Lung (tissue), 12 donors: ENCODE results near the gene ACSL1. TPM values are rescaled to one million over a fixed set of nuclear protein-coding genes. Genes with fewer than 3 reads are reported as not detected.

Source experiments
- ATAC-seq: fragments of 200-7000 bp; cut with Tn5 transposase; one replicate; pipeline ENCODE4 v1.9.1; 2020; ENCODE audit warnings: moderate number of reproducible peaks; ENCODE audit not compliant: insufficient read depth, low FRiP score
- DNase-seq, 3 donors: peaks; one replicate each; pipeline ENCODE4 v3.0.0-alpha.2; 2013 to 2017
- H3K27ac ChIP-seq, 2 donors: one replicate each; pipeline ENCODE4 v1.5.1; 2013; ENCODE audit warnings: mild to moderate bottlenecking in 2 of 2, moderate library complexity in 2 of 2, control low read depth in 1 of 2, inconsistent platforms in 1 of 2, low read depth in 1 of 2, low read length in 1 of 2
- H3K27me3 ChIP-seq, 3 donors: one replicate each; pipeline ENCODE4 v1.5.1; 2013; ENCODE audit warnings: low read length in 2 of 3; ENCODE audit not compliant: control insufficient read depth in 3 of 3, insufficient read depth in 3 of 3
- H3K36me3 ChIP-seq, 4 donors: one replicate each; pipeline ENCODE4 v1.5.1; 2013; ENCODE audit warnings: low read length in 4 of 4, mild to moderate bottlenecking in 1 of 4, moderate library complexity in 1 of 4; ENCODE audit not compliant: control insufficient read depth in 4 of 4, insufficient read depth in 4 of 4
- H3K4me1 ChIP-seq, 5 donors: one replicate each; pipeline ENCODE4 v1.5.1; 2013; ENCODE audit warnings: low read length in 5 of 5, mild to moderate bottlenecking in 2 of 5, moderate library complexity in 1 of 5; ENCODE audit not compliant: control insufficient read depth in 5 of 5, insufficient read depth in 5 of 5
- H3K4me3 ChIP-seq: one replicate; pipeline ENCODE4 v1.5.1; 2013; ENCODE audit warnings: mild to moderate bottlenecking, control low read depth, moderate library complexity
- H3K9ac ChIP-seq, 2 donors: one replicate each; pipeline ENCODE4 v1.5.1; 2013; ENCODE audit warnings: low read length in 2 of 2, control low read depth in 1 of 2; ENCODE audit not compliant: insufficient read depth in 1 of 2
- H3K9me3 ChIP-seq, 4 donors: one replicate each; pipeline ENCODE4 v1.5.1; 2013; ENCODE audit warnings: low read length in 3 of 4, mild to moderate bottlenecking in 1 of 4, moderate library complexity in 1 of 4; ENCODE audit not compliant: control insufficient read depth in 4 of 4, insufficient read depth in 3 of 4
- WGBS, 2 donors: extraction: QIAGEN DNeasy Blood & Tissue Kit; methylation state at CpG; one replicate each; pipeline ENCODE4 v1.1.7; 2013; 5-methylcytosine and 5-hydroxymethylcytosine counted together
- polyA plus RNA-seq, 2 donors: library from polyadenylated mRNA; stranded (reverse); fragments of 200-250 nt; gene quantifications; one replicate each; pipeline ENCODE4 v1.2.1, GENCODE V29; 2013
- total RNA-seq, 2 donors: library from RNA; depleted of rRNA in 1 of 2; stranded (reverse); fragments of >200 nt in 1 of 2; gene quantifications; one replicate each; pipeline ENCODE4 v1.2.1, GENCODE V29; 2014 to 2021
- TF ChIP-seq, protein P1 (sequence below): IDR thresholded peaks from 2 replicates; pipeline ENCODE4 v1.5.1; 2012; ENCODE audit warnings: mild to moderate bottlenecking; ENCODE audit errors: control extremely low read depth, extremely low read depth
- donor health status: control.
- donor health status: control.
- donor health status: Bipolar disorder and iron deficiency.
- donor health status: healthy.
- donor health status: DM: yes; HTN: yes; CAD: no.

Gene ACSL1
- total and polyA plus RNA-seq, 4 donors: 89.5 to 731 (median 188) TPM

DNA sequence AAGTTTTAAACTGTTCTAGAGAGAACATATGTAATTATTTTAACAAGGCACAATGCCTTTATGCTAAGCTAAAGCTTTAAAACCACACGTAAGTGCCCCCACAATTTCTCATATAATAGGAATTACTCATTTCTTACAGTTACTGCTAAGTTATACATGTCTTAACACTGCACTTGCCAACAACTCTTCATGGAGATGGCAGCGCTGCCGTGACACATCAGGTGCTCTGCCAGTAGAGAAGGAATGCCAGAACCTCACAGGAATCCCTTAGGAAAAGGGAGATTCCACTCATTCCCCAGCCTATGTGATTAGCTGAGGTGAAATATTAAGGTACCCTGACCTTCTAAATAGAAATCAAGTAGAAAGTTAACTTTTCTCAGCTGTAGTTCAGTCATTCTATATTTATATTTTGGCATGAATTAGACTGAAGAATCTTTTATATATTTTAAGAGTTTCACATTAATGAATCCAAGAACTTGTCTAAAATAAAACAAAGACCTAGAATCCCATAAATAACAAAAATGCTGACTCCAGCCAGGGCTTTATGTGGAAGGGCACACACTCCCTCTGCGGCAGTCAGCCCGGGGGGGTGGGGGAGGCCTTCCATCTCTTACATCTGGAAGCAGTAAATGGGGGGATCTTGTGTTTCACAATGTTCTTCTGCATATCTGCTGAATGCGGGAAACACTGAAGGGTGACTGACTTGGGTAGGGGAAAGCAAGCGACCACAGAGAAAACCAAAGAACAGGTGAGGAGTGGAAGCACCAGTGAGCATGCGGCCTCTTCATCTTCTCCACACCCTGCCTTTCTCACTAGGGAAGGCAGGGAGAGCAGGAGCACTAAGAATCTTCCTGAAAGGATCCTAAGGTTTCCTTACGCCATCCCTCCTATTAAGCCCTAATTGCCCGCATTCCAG, 23.7 kb downstream of the ACSL1 start:
- DNase-seq (no peak), ATAC-seq (no peak)
- Histone ChIP-seq H3K4me3 (no peak overlapping the region), H3K4me1 (peaks cover 0 to 12% (median 3%) of the 10 kb centered on the region in 5 donors), H3K9me3 (peaks cover 0 to 4% (median 0%) of the 10 kb centered on the region in 4 donors), H3K9ac (no peak overlapping the region), H3K27me3 (no peaks in the 10 kb centered on the region), H3K27ac (no peak overlapping the region), H3K36me3 (peaks cover 0 to 21% (median 1%) of the 10 kb centered on the region in 4 donors)
- TF ChIP-seq, protein P1, sequence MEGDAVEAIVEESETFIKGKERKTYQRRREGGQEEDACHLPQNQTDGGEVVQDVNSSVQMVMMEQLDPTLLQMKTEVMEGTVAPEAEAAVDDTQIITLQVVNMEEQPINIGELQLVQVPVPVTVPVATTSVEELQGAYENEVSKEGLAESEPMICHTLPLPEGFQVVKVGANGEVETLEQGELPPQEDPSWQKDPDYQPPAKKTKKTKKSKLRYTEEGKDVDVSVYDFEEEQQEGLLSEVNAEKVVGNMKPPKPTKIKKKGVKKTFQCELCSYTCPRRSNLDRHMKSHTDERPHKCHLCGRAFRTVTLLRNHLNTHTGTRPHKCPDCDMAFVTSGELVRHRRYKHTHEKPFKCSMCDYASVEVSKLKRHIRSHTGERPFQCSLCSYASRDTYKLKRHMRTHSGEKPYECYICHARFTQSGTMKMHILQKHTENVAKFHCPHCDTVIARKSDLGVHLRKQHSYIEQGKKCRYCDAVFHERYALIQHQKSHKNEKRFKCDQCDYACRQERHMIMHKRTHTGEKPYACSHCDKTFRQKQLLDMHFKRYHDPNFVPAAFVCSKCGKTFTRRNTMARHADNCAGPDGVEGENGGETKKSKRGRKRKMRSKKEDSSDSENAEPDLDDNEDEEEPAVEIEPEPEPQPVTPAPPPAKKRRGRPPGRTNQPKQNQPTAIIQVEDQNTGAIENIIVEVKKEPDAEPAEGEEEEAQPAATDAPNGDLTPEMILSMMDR: no peak
- 75 to 81% methylated on average over 10 of the region's 10 CpGs for WGBS, 2 donors

DNA sequence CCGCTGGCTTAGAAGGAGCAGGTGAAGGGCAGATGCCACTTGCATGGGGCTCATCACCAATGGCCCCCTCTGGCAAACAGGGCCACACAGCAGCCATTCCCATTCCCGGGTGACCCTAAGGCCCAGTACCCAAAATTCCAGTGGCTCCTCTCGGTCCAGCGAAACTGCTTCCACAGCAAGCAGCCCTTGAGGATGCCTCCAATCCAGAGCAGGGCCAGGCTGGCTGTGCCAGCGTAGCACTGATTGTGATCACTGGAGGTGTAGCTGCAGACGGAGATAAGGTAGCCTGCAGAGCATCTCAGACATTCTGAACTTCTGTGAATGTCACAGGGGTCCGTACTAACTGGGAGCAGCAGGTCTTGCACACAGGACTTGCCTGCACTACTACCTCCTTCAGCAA, 27.3 kb downstream of the ACSL1 start:
- no peak overlapping the region for H3K27ac ChIP-seq
- no peak overlapping the region for H3K4me3 ChIP-seq
- peaks cover 0 to 27% (median 2%) of the 10 kb centered on the region in 4 donors for H3K36me3 ChIP-seq
- WGBS, 2 donors: 97% methylated on average over 7 of the region's 7 CpGs
- TF ChIP-seq, protein P1: no peak
- no peaks in the 10 kb centered on the region for H3K27me3 ChIP-seq
- H3K9ac ChIP-seq: no peak overlapping the region
- no peak for DNase-seq
- ATAC-seq: no peak
- peaks cover 0 to 4% (median 0%) of the 10 kb centered on the region in 4 donors for H3K9me3 ChIP-seq
- peaks cover 0 to 28% (median 8%) of the 10 kb centered on the region in 5 donors for H3K4me1 ChIP-seq

DNA sequence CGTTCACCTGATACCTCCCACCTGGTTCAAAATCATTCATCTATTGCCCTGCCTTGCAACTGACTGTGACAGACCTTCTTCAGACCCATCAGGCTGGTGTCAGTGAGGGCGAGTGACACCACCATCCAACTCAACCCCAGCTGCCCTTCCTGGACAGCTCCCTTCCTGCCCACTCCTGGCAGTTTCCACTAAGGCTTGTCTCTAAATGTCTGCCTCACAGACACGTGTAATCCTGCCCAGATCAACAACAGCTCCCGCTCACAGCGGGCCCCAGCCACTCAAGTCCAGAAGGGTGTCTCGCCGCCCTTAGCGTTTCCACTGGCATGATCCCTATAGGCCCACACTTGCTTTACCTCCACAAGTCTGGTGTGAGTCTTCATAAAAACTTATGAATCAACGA, 28.9 kb downstream of the ACSL1 start:
- H3K36me3 ChIP-seq: peaks cover 0 to 24% (median 2%) of the 10 kb centered on the region in 4 donors
- no peak overlapping the region for H3K9ac ChIP-seq
- H3K27ac ChIP-seq: no peak overlapping the region
- no peaks in the 10 kb centered on the region for H3K27me3 ChIP-seq
- H3K9me3 ChIP-seq: peaks cover 0 to 4% (median 0%) of the 10 kb centered on the region in 4 donors
- peaks cover 0 to 29% (median 3%) of the 10 kb centered on the region in 5 donors for H3K4me1 ChIP-seq
- DNase-seq: no peak
- no peak overlapping the region for H3K4me3 ChIP-seq
- TF ChIP-seq, protein P1: no peak
- WGBS, 2 donors: 92% methylated on average over 9 of the region's 9 CpGs
- ATAC-seq: no peak
